Hepatocyte (in vitro differentiated cells): ENCODE results near the gene SLC4A11.

Experiments
- CTCF ChIP-seq: fragments of 200-600 bp; sonication (generic); IDR thresholded peaks from 2 replicates; pipeline ENCODE4 v1.5.1; 2016; ENCODE audit warnings: antibody characterized with exemption, mild to moderate bottlenecking; ENCODE audit not compliant: poor library complexity
- EZH2 ChIP-seq: fragments of 200-600 bp; sonication (generic); IDR thresholded peaks from 2 replicates; pipeline ENCODE4 v1.6.1; 2016; ENCODE audit warnings: antibody characterized with exemption, mild to moderate bottlenecking, borderline replicate concordance
- EZH2phosphoT487 ChIP-seq: fragments of 200-600 bp; sonication (generic); IDR thresholded peaks from one replicate; pipeline ENCODE4 v1.6.1; 2018; ENCODE audit warnings: antibody characterized with exemption, mild to moderate bottlenecking, low read depth, moderate library complexity; ENCODE audit not compliant: unreplicated experiment, severe bottlenecking

DNA sequence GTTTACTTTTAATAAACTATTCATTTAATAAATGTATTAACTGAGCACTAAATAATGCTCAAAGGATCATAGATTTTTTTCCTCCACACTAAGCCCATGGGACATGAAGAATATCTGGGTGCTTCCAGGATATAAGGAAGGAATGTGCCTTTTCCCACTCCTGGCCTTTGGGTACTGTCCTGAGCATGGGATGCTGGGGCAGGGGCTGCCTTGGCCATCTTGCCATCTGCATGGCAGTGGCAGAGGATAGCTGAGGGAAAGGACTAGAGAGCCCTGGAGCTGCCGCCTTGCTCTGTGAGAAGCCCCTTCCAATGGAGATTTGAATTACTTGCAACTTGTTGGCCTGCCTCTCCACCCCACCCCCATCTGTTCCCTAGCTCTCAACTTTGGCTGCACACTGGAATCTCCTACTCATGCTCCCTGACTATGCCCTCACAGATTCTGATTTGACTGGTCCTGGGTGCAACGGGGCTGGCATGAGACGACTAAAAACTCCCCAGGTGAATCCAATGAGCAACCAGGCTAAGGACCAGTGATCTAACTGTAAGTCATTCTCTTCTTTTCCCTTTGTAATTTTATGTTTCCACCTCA lies 50.1 kb downstream of the SLC4A11 start:
- no peak for TF ChIP-seq CTCF
- TF ChIP-seq EZH2: no peak
- no peak for TF ChIP-seq EZH2phosphoT487
